Skeletal muscle satellite cell (primary cell): ENCODE results near the gene MATN1.

ENCODE experiments used
- H3K27me3 ChIP-seq: 2 replicates; pipeline ENCODE4 v1.7.0; 2013; ENCODE audit warnings: low read length; ENCODE audit not compliant: control insufficient read depth, insufficient read depth
- H3K36me3 ChIP-seq: 2 replicates; pipeline ENCODE4 v1.7.0; 2013; ENCODE audit warnings: mild to moderate bottlenecking, control low read depth, low read length; ENCODE audit not compliant: insufficient read depth
- H3K4me1 ChIP-seq: 2 replicates; pipeline ENCODE4 v1.7.0; 2013; ENCODE audit warnings: low read length; ENCODE audit not compliant: control insufficient read depth, insufficient read depth
- H3K4me2 ChIP-seq: 2 replicates; pipeline ENCODE4 v1.7.0; 2013; ENCODE audit warnings: mild to moderate bottlenecking, low read length
- H3K4me3 ChIP-seq: 2 replicates; pipeline ENCODE4 v1.7.0; 2013; ENCODE audit warnings: low read length
- H3K9ac ChIP-seq: 2 replicates; pipeline ENCODE4 v1.7.0; 2013; ENCODE audit warnings: mild to moderate bottlenecking, low read depth, low read length, moderate library complexity
- H3K9me3 ChIP-seq: replicated peaks from 2 replicates; pipeline ENCODE4 v1.7.0; 2013; ENCODE audit warnings: mild to moderate bottlenecking, control low read depth, low read length

The MATN1 gene

DNA sequence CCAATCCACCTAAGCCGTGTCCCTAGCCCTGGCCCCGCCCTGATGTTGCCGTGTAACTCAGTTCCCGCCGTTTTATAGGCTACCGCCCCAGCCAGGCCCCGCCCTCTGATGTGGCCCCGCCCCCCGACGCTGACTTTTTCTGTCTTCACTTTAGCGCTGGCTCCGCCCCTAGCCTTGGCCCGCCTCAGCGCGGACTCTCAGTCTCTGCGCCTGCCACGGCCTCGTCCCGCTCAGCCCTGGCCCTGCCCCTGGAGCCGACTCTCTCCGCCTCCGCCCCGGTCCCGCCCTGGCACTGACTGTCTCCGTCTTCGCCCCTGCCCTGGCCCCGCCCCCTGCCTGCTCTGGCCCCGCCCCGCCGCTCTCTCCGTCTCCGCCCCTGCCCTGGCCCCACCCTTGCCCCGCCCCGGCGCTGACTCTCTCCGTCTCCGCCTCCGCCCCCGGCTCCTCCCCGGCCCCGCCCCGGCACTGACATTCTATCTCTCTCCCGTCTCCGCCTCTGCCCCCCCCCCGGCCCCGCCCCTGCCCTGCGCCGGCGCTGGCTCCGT lies 5.2 kb downstream of the MATN1 start:
- Histone ChIP-seq H3K9ac (no peak overlapping the region), H3K4me3 (peak overlapping the region; percentile 61), H3K9me3 (no peaks in the 10 kb centered on the region), H3K4me2 (peak overlapping the region; percentile 71), H3K36me3 (no peaks in the 10 kb centered on the region), H3K27me3 (no peaks in the 10 kb centered on the region), H3K4me1 (peaks cover 11% of the 10 kb centered on the region)

DNA sequence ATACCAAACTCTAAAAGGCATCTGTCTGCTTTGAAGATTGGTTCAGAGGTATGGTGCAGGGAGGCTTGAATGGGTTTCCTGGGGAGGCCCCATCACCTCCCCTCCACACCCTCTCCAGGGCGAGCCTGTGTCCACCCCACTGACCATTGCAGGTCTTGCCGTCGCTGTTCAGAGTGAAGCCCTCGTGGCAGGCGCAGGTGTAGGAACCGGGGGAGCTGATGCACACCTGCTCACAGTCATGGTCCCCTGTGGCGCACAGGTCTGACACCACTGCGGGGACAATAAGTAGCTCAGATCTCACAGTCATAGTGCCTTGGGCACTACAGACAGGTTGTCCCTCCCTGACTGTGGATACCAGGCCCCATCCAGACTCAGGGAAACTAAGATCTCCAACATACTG lies 6.7 kb downstream of the MATN1 start:
- no peak overlapping the region for H3K9ac ChIP-seq
- H3K36me3 ChIP-seq = no peaks in the 10 kb centered on the region
- no peak overlapping the region for H3K4me3 ChIP-seq
- H3K4me1 ChIP-seq = peaks cover 11% of the 10 kb centered on the region
- no peak overlapping the region for H3K4me2 ChIP-seq
- H3K9me3 ChIP-seq = no peaks in the 10 kb centered on the region
- H3K27me3 ChIP-seq = peaks cover 7% of the 10 kb centered on the region

DNA sequence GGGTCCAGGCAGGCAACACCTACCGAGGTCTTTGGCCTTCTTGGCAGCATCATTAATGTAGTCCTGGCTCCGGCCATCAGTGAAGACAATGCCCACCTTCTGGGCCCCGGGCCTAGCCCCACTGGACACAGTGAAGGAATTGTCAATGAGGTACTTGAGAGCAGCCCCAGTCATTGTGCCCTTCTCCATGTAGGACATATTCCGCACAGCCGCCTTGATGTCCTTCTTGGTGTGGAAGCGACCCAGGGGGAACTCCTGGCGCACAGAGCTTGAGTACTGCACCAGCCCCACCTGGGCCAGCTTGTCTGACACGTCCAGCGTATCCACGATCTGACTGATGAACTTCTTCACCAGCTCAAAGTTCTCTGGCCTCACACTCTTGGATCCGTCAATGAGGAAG lies 7.5 kb downstream of the MATN1 start:
- Histone ChIP-seq H3K9ac (no peak overlapping the region), H3K36me3 (no peaks in the 10 kb centered on the region), H3K9me3 (no peaks in the 10 kb centered on the region), H3K4me2 (no peak overlapping the region), H3K4me3 (no peak overlapping the region), H3K27me3 (peaks cover 11% of the 10 kb centered on the region), H3K4me1 (peaks cover 11% of the 10 kb centered on the region)

DNA sequence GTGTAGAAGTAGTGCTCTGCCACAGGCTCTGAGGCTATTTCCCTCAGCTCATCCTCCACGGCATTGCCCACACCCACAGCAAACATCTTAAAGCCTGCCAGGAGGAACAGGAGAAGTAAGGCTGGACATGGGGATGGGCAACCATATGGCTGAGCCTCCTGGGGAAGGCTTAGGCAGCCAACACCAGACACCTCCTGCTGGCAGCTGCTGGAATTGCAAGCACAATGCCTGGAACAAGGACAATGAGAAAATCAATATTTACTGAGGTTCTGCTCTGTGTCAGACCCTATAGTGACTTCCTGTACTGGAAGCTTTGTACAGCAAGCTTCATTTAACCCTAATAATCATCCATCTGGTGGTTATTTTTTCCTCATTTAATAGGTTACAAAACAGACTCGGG lies 8.2 kb downstream of the MATN1 start:
- Histone ChIP-seq H3K4me2 (no peak overlapping the region), H3K9me3 (no peaks in the 10 kb centered on the region), H3K9ac (no peak overlapping the region), H3K4me1 (peaks cover 11% of the 10 kb centered on the region), H3K4me3 (no peak overlapping the region), H3K36me3 (no peaks in the 10 kb centered on the region), H3K27me3 (peaks cover 13% of the 10 kb centered on the region)

DNA sequence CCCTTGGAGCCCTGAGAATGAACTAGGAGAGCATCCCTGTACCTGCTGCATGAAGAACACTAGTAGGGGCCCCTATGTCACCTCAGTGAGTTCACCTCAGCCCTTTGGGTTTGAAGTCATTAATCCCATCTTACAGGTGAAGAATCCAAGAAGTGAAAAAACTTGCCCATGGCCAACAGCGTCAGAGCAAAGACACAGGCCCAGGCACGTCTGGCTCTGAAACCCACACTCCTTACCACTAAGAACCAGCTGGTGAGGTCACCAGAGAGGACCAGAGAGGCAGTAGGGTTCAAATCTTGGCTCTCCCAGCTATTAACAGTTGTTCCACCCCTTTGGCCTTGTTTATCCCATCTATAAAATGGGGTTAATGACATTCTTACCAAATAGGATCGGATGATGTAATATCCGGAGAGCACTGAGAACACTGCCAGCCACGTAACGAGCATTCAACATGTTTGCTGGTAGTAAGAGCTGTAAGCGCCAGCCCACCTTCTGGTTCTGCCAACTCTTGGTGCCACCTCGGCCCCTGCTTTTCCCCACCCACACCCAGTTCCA lies 8.8 kb downstream of the MATN1 start:
- no peak overlapping the region for H3K9ac ChIP-seq
- H3K4me2 ChIP-seq = no peak overlapping the region
- H3K9me3 ChIP-seq = no peaks in the 10 kb centered on the region
- no peak overlapping the region for H3K4me3 ChIP-seq
- no peaks in the 10 kb centered on the region for H3K36me3 ChIP-seq
- H3K4me1 ChIP-seq = peaks cover 10% of the 10 kb centered on the region
- peaks cover 19% of the 10 kb centered on the region for H3K27me3 ChIP-seq

DNA sequence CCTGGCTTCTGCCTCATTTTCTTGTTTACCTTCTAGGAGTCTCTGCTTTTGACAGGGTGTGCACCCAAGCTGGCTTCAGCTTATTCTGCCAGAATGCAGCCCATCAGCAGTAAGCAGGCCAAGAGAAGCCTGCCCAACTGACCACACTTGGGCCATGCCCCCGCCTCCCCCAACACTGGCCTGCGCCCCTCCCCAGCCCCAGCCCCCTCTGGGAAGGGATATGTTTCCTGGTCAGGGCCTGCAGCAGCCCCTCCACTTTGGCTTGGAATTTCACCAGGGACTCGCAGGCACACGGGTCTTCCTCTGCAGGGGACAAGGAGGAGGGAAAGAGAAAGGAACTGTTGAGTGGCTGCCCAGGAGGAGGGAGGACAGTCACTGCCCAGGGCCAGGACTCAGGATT lies 9.4 kb downstream of the MATN1 start:
- Histone ChIP-seq H3K9me3 (no peaks in the 10 kb centered on the region), H3K4me2 (no peak overlapping the region), H3K36me3 (no peaks in the 10 kb centered on the region), H3K27me3 (peaks cover 24% of the 10 kb centered on the region), H3K4me3 (no peak overlapping the region), H3K4me1 (peaks cover 4% of the 10 kb centered on the region), H3K9ac (no peak overlapping the region)

DNA sequence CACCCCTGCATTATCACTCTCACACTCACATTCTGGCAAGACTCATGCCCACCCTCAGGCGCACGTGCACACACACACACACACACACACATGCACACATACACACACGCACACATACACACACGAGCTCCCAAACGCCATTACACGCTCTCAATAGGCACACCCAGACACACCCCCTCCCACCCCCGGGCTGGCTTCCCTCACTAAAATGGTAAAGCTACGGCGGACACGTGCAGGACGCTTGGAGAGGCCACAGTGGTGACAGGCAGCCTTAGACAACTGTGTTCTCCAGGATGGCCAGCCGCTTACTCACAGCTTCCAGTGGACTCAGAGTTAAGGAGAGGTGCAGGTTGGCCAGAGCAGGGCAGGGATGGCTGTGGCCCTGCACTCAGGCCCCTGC lies 10.1 kb downstream of the MATN1 start:
- H3K4me3 ChIP-seq = no peak overlapping the region
- peaks cover 24% of the 10 kb centered on the region for H3K27me3 ChIP-seq
- H3K9ac ChIP-seq = no peak overlapping the region
- H3K4me2 ChIP-seq = no peak overlapping the region
- no peaks in the 10 kb centered on the region for H3K36me3 ChIP-seq
- no peaks in the 10 kb centered on the region for H3K9me3 ChIP-seq
- no peaks in the 10 kb centered on the region for H3K4me1 ChIP-seq

DNA sequence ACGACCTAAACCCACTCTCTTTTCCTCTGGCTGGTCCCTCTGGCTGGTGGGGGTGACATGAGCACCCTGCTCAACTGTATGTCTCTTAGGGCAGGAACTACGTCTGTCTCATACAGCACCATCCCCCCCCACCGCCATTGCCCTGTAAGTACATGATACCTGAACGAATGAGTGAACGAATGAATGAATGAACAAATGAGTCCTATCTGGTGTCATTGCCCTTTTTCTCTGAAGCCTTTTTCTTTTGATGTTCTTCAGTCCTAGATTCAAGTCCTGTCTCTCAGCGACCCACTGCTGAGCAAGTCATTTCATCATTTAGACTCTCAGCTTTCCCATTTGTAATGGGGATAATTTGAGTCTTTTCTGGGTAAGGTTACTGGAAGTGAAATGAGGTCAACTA lies 10.8 kb downstream of the MATN1 start:
- no peaks in the 10 kb centered on the region for H3K9me3 ChIP-seq
- no peak overlapping the region for H3K4me3 ChIP-seq
- no peaks in the 10 kb centered on the region for H3K4me1 ChIP-seq
- no peaks in the 10 kb centered on the region for H3K36me3 ChIP-seq
- H3K9ac ChIP-seq = no peak overlapping the region
- H3K4me2 ChIP-seq = no peak overlapping the region
- H3K27me3 ChIP-seq = peaks cover 24% of the 10 kb centered on the region

DNA sequence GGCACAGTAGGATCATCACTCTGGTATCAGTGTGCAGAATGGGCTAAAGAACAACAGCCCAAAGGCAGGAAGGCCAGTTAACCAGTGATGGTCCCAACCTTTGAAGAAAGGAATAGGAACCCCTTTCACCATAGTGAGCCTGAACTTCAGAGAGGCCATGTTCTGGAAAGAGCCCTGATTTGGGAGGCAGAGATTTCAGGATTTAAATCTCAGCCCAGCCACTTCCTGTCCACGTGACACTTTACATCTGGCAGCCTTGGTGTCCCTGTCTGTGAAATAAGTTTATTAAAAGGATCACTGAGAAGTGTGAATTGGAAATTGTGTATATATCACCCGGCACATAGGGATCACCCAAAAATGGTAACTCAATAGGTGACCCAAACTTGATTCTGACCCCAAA lies 13.0 kb downstream of the MATN1 start:
- H3K27me3 ChIP-seq = peaks cover 30% of the 10 kb centered on the region
- H3K4me2 ChIP-seq = no peak overlapping the region
- H3K9me3 ChIP-seq = no peaks in the 10 kb centered on the region
- H3K4me1 ChIP-seq = no peaks in the 10 kb centered on the region
- H3K36me3 ChIP-seq = no peaks in the 10 kb centered on the region
- H3K4me3 ChIP-seq = no peak overlapping the region
- no peak overlapping the region for H3K9ac ChIP-seq

DNA sequence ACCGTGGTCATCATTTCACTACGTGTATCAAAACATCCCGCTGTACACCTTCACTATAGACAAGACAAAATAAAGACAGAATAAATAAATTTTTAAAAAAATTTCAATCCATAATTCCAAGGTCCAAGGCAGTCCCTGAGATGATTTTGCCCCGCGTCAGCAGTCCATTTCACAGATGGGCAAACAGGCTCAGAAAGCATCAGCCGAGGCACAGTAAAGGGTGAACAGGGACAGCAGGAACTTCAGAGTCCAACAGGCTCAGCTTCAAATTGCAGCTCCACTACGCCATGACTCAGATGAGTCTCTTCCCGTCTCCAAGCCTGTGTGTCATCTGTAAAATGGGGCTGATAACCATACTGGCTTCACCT lies 15.0 kb downstream of the MATN1 start:
- H3K27me3 ChIP-seq = peaks cover 33% of the 10 kb centered on the region
- no peak overlapping the region for H3K4me2 ChIP-seq
- no peak overlapping the region for H3K4me3 ChIP-seq
- H3K9me3 ChIP-seq = no peaks in the 10 kb centered on the region
- no peaks in the 10 kb centered on the region for H3K4me1 ChIP-seq
- no peak overlapping the region for H3K9ac ChIP-seq
- H3K36me3 ChIP-seq = no peaks in the 10 kb centered on the region

DNA sequence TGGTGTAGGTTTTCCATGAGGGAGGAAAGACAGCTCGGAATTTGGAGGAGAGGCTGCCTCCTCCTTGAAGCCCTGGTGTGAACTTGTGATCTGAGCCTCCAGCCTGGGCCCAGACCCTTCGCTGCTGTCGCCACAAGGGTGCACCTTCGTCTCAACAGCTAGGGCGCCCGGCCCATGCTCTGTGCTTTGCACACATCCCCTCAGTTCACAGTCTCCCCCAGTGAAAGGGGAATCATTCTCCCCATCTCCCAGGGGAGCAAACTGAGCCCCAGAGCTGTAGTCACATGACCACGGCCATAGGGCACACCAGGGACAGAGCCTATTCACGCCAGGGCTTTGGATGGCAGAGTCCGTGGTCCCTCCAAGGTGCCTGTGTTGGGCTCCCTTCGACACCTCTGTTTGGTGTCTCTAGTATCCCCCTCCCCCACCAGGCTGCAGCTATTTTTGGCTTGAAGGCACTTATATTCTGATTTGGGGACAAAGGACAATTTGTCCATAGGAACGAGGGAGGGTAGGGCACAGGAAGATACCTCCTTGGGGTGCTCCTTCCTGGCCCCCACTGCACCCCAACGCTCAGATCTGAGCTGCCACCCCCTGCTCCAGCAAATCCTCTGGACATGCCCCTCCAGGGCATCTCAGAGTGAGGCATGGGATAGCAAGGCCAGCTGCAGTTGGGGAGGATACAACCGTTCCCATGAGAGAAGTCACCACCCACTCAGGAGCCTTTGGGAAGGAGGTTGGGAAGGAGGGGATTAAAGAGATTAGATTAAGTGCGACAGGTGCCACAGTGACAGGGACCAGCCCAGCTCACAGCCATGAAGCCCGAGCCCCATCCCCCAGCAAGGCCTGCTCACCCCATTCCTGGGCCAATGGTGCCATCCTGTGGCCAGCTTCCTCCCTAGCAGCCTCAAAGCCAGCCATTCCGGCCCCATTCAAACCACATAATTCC lies 15.7 kb downstream of the MATN1 start:
- peaks cover 33% of the 10 kb centered on the region for H3K27me3 ChIP-seq
- H3K4me1 ChIP-seq = no peaks in the 10 kb centered on the region
- no peaks in the 10 kb centered on the region for H3K9me3 ChIP-seq
- no peak overlapping the region for H3K4me2 ChIP-seq
- no peak overlapping the region for H3K9ac ChIP-seq
- no peaks in the 10 kb centered on the region for H3K36me3 ChIP-seq
- no peak overlapping the region for H3K4me3 ChIP-seq

DNA sequence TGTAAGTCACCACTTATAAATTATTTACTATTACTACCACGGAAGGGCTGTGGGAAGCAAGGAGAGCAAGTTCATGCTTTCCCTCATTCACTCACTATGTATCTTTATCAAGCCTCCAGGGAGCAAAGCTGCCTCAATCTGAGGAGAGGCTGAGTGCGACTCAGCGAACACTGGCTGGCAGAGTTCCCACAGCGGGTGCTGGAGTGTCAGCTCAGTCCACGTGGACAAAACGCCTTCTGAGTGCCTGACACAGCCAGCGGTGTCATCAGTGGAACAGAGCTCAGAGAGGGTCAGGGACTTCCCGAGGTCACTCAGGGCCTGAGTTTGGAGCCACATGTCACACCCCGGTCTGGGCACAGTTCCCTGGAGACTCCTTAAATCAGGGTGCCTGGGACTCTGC lies 16.9 kb downstream of the MATN1 start:
- Histone ChIP-seq H3K9ac (no peak overlapping the region), H3K4me1 (no peaks in the 10 kb centered on the region), H3K9me3 (no peaks in the 10 kb centered on the region), H3K27me3 (peaks cover 26% of the 10 kb centered on the region), H3K4me2 (no peak overlapping the region), H3K4me3 (no peak overlapping the region), H3K36me3 (no peaks in the 10 kb centered on the region)
